KMS-11 (cell line): Measurements from ENCODE around the gene KIF18B.
A peak's percentile ranks its signal among the peaks of the same experiment; 100 is the strongest.

Experiments used
- H2AFZ ChIP-seq: fragments of 200-600 bp; sonication (generic); 2 replicates; pipeline ENCODE4 v1.6.1; 2016; ENCODE audit warnings: antibody characterized with exemption, mixed run types, low read depth
- H3K27ac ChIP-seq: fragments of 200-600 bp; sonication (generic); 2 replicates; pipeline ENCODE4 v1.6.1; 2016; ENCODE audit warnings: mild to moderate bottlenecking, mixed run types
- H3K27me3 ChIP-seq: fragments of 200-600 bp; sonication (generic); 2 replicates; pipeline ENCODE4 v1.6.1; 2017; ENCODE audit warnings: mild to moderate bottlenecking, low read depth, mixed run types, moderate library complexity; ENCODE audit not compliant: insufficient read depth
- H3K36me3 ChIP-seq: fragments of 200-600 bp; sonication (generic); 2 replicates; pipeline ENCODE4 v1.6.1; 2017; ENCODE audit warnings: mild to moderate bottlenecking, mixed run types; ENCODE audit not compliant: insufficient read depth
- H3K4me1 ChIP-seq: fragments of 200-600 bp; sonication (generic); 2 replicates; pipeline ENCODE4 v1.6.1; 2016; ENCODE audit warnings: mild to moderate bottlenecking, low read depth, mixed run types; ENCODE audit not compliant: poor library complexity, severe bottlenecking
- H3K4me2 ChIP-seq: fragments of 200-600 bp; sonication (generic); 2 replicates; pipeline ENCODE4 v1.7.0; 2016; ENCODE audit warnings: mild to moderate bottlenecking, mixed run types
- H3K4me3 ChIP-seq: fragments of 200-600 bp; sonication (generic); IDR thresholded peaks from 2 replicates; pipeline ENCODE4 v1.6.1; 2017; ENCODE audit warnings: low read depth, low read length, mixed read lengths; ENCODE audit not compliant: insufficient read depth
- H3K79me2 ChIP-seq: fragments of 200-600 bp; sonication (generic); 2 replicates; pipeline ENCODE4 v1.6.1; 2016; ENCODE audit warnings: low read depth, mixed run types; ENCODE audit not compliant: insufficient read depth
- H3K9ac ChIP-seq: fragments of 200-600 bp; sonication (generic); 2 replicates; pipeline ENCODE4 v1.6.1; 2016; ENCODE audit warnings: mild to moderate bottlenecking, mixed run types
- H4K20me1 ChIP-seq: fragments of 200-600 bp; sonication (generic); 2 replicates; pipeline ENCODE4 v1.6.1; 2016; ENCODE audit warnings: mild to moderate bottlenecking, mixed run types; ENCODE audit not compliant: insufficient read depth
- CTCF ChIP-seq: fragments of 200-600 bp; sonication (generic); conservative IDR thresholded peaks from 2 replicates; pipeline ENCODE4 v1.6.1; 2017; ENCODE audit warnings: low read depth, mild to moderate bottlenecking, antibody characterized with exemption, low read length, moderate library complexity, mixed read lengths

KIF18B gene

GRCh38 chr17:44947461-44948314 is at the start of gene KIF18B:
Gene KIF18B (minus strand): TSS chr17:44947773. CDS start chr17:44936344, 11,429 bp downstream.
- peaks cover 24% of the 10 kb centered on the region for H3K4me1 ChIP-seq
- peak within 1 kb of the TSS; percentile 77 for H3K4me2 ChIP-seq
- H4K20me1 ChIP-seq, result no peaks in the 10 kb centered on the region; the same call in 1 of the 2 replicates
- no peak for TF ChIP-seq CTCF
- peak within 1 kb of the TSS; percentile 71 for H3K9ac ChIP-seq
- H3K79me2 ChIP-seq, result peaks cover 48% of the 10 kb centered on the region
- no peak within 1 kb of the TSS for H3K4me3 ChIP-seq
- H3K36me3 ChIP-seq, result no peaks in the 10 kb centered on the region; the same call in 1 of the 2 replicates
- H2AFZ ChIP-seq, result peak within 1 kb of the TSS; percentile 79
- H3K27me3 ChIP-seq, result no peaks in the 10 kb centered on the region
- peak within 1 kb of the TSS; percentile 63 for H3K27ac ChIP-seq

GRCh38 chr17:44996304-44996703 is 48.7 kb upstream of the KIF18B start:
- H3K9ac ChIP-seq, result no peak overlapping the region
- H3K79me2 ChIP-seq, result no peaks in the 10 kb centered on the region
- no peaks in the 10 kb centered on the region for H3K4me1 ChIP-seq
- H2AFZ ChIP-seq, result no peak overlapping the region
- H3K36me3 ChIP-seq, result no peaks in the 10 kb centered on the region
- TF ChIP-seq CTCF, result no peak
- no peaks in the 10 kb centered on the region for H4K20me1 ChIP-seq
- peaks cover 39% of the 10 kb centered on the region; the same call in 1 of the 2 replicates for H3K27me3 ChIP-seq
- H3K4me2 ChIP-seq, result no peak overlapping the region
- no peak overlapping the region for H3K27ac ChIP-seq
- no peak overlapping the region for H3K4me3 ChIP-seq

- Histone ChIP-seq H3K4me3 (no peak overlapping the region), H3K27ac (no peak overlapping the region), H3K79me2 (no peaks in the 10 kb centered on the region), H3K4me1 (no peaks in the 10 kb centered on the region), H3K9ac (no peak overlapping the region), H3K27me3 (peaks cover 42% of the 10 kb centered on the region; the same call in 1 of the 2 replicates), H3K36me3 (no peaks in the 10 kb centered on the region), H3K4me2 (no peak overlapping the region), H2AFZ (no peak overlapping the region), H4K20me1 (no peaks in the 10 kb centered on the region)
- TF ChIP-seq CTCF, result no peak
These were observed 47.9 kb upstream of the KIF18B start for GRCh38 chr17:44995436-44996001.

- H2AFZ ChIP-seq, result no peak overlapping the region
- H3K9ac ChIP-seq, result no peak overlapping the region
- H3K4me2 ChIP-seq, result no peak overlapping the region
- no peak overlapping the region for H3K4me3 ChIP-seq
- no peak for TF ChIP-seq CTCF
- no peaks in the 10 kb centered on the region for H4K20me1 ChIP-seq
- H3K27ac ChIP-seq, result no peak overlapping the region
- no peaks in the 10 kb centered on the region for H3K79me2 ChIP-seq
- peaks cover 59% of the 10 kb centered on the region; the same call in 1 of the 2 replicates for H3K27me3 ChIP-seq
- H3K4me1 ChIP-seq, result no peaks in the 10 kb centered on the region
- no peaks in the 10 kb centered on the region for H3K36me3 ChIP-seq
These were observed 44.8 kb upstream of the KIF18B start for GRCh38 chr17:44992242-44992939.
